ENCODE data around the gene ADAM22. TPM values are rescaled to one million over a fixed set of nuclear protein-coding genes. Genes with fewer than 3 reads are reported as not detected.

ADAM22 gene
- total RNA-seq, 1 experiment from 2014 or later: 18.3 TPM

DNA sequence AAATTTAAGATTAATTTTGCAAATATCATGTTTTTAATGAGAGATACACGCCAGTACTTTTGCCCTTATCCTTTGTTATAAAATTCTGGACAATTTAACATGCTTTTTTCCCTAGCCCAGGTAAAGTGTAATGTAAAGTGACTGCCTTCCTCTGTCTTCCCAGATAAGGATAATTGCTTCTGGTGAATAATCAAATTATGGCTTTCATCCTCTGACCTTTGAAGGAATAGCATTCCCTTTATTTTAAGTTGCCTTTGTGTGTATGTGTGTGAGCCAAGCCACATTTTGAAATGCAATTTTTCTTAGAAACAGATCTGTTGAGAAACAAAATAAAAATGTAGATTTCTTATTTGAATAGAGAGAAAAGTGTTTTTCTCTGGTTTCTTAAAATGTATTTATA lies 107.5 kb downstream of the ADAM22 start:
- Histone ChIP-seq H3K9me3 (replicated peaks) (no peaks in the 10 kb centered on the region; the same call in 1 of the 2 replicates), H3K4me3 (no peak overlapping the region), H3K27me3 (no peaks in the 10 kb centered on the region), H3K4me1 (no peaks in the 10 kb centered on the region), H3K27ac (no peak overlapping the region), H3K36me3 (no peaks in the 10 kb centered on the region)
- no peak for DNase-seq

DNA sequence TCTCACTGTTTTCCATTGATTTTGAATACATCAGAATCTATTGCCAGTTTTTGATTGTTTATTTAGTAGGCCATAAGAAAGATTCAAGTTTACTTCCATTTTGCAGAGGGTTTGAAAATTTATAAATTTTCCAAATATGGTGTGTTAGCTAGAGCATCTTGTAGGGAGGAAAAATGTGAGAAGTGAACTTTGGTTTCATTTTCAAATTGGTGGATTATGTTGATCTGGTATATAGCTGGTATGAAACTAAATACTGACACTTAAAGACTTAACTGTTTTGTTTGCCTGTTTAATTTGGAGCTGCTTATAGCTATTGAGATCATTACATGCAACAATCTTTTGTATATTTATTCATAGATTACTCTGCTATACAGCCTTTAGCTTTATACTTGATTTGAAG lies 108.1 kb downstream of the ADAM22 start:
- DNase-seq: no peak
- H3K4me1 ChIP-seq: no peaks in the 10 kb centered on the region
- no peaks in the 10 kb centered on the region for H3K36me3 ChIP-seq
- H3K4me3 ChIP-seq: no peak overlapping the region
- H3K9me3 ChIP-seq (replicated peaks): no peaks in the 10 kb centered on the region; the same call in 1 of the 2 replicates
- H3K27ac ChIP-seq: no peak overlapping the region
- H3K27me3 ChIP-seq: no peaks in the 10 kb centered on the region

DNA sequence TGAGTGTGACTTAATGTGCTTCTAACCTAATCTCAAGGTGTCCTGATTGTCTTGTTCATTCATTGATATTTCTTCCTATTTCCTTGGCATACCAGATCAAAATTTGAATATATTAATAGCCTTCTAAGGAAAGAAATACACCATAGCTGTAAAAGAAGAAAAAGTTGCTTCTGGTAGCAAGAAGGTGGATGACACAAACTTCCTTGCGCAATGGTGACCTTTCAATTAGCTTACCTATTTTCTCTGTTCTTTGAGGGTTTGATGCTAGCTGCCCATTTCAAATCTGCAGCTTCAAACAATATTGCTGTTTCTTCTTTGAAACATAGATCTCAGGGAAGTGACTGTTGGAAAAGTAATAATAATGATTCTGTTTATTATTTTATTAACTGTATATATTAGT lies 108.8 kb downstream of the ADAM22 start:
- no peak overlapping the region for H3K27ac ChIP-seq
- no peaks in the 10 kb centered on the region for H3K4me1 ChIP-seq
- no peaks in the 10 kb centered on the region for H3K36me3 ChIP-seq
- DNase-seq: no peak
- no peak overlapping the region for H3K4me3 ChIP-seq
- H3K27me3 ChIP-seq: no peaks in the 10 kb centered on the region
- H3K9me3 ChIP-seq (replicated peaks): no peaks in the 10 kb centered on the region; the same call in 1 of the 2 replicates

DNA sequence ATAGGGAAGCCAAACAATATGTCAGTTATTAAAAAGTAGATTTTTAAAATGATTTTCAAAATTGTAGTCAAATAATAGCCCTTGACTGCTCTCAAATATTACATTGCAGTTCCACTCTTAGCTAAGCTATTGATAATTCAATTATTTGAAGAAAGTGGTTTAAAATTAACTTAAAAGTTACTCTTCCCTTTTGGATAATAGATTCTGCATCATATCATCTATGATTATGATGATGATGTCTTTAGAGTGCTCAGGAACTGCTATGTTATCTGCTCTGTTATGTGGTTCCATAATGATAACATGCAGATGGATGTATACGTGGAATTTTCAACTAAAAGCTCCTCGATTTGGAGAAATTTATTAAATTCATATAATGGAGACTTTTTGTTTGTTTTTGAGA lies 110.0 kb downstream of the ADAM22 start:
- Histone ChIP-seq H3K27me3 (no peaks in the 10 kb centered on the region), H3K4me1 (no peaks in the 10 kb centered on the region), H3K9me3 (replicated peaks) (no peaks in the 10 kb centered on the region; the same call in 1 of the 2 replicates), H3K36me3 (no peaks in the 10 kb centered on the region), H3K27ac (no peak overlapping the region), H3K4me3 (no peak overlapping the region)
- DNase-seq: no peak

DNA sequence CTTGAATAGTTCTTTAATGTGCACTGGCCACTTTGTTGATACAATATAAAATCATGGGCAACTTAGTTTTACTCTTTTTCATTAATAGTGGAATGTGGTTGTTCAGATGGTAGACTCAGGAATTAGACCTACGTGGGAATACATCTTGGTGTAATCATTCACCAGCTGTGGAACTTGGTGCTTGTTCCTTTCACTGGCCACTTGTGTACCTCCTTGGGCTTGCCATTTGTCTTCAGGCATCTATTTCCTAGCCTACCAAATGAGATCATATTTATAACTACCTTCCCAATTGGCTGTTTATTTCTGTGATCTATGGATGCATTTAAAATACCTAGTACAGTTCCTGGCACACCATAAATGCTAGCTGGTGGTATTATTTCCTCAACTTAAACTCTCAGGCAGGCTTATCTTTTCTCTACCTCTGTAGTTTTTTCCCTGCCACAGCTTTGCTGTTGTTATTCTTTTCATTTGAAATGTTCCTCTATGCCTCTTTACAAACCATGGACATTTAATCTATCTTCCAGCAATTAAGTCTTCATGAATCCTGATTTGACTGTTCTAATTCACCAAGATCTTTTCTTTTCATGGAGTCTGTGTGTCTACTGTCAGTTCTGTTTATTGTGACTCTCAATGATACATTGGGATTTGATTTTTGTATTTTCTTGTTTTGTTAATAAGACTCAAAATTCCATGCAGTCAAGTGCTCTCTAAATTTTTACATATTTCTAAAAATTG lies 113.0 kb downstream of the ADAM22 start:
- H3K4me1 ChIP-seq: no peaks in the 10 kb centered on the region
- no peak overlapping the region for H3K27ac ChIP-seq
- H3K4me3 ChIP-seq: no peak overlapping the region
- DNase-seq: no peak
- peaks cover 2% of the 10 kb centered on the region; the same call in 1 of the 2 replicates for H3K9me3 ChIP-seq (replicated peaks)
- no peaks in the 10 kb centered on the region for H3K27me3 ChIP-seq
- no peaks in the 10 kb centered on the region for H3K36me3 ChIP-seq

DNA sequence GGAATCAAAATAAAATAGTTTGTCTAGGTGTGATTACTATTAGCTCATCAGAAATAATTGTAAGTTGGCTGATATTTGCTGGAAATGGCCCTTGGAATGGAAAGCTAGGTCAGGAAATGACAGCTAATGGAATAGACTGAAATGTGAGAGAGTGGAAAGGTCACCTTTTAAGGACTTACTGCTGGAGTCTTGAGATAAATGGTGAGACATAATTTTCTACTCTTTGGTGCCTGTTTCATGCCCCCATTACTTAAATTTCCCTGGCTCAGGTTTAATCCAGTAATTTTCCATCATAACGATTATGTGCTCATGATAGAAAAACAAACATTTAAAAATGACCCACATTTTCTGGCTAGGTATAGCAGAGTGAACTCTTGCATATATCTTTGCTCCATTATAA lies 123.6 kb downstream of the ADAM22 start:
- no peak for DNase-seq
- no peak overlapping the region for H3K27ac ChIP-seq
- H3K4me3 ChIP-seq: no peak overlapping the region
- H3K36me3 ChIP-seq: no peaks in the 10 kb centered on the region
- no peaks in the 10 kb centered on the region for H3K27me3 ChIP-seq
- peaks cover 2% of the 10 kb centered on the region; the same call in 1 of the 2 replicates for H3K4me1 ChIP-seq
- H3K9me3 ChIP-seq (replicated peaks): no peaks in the 10 kb centered on the region

DNA sequence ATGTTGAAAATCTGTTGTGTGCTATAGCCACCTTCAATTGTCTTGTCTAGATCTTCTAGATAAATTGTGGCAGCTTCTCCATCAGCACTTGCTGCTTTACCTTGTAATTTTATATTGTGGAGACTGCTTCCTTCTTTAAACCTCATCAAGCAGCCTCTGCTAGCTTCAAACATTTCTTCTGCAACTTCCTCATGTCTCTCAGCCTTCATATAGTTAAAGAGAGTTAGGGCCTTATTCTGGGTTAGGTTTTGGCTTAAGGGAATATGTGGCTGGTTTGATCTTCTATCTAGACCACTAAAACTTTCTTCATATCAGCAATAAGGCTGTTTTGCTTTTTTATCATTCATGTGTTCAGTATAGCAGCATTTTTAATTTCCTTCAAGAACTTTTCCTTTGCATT lies 128.2 kb downstream of the ADAM22 start:
- Histone ChIP-seq H3K27ac (no peak overlapping the region), H3K36me3 (no peaks in the 10 kb centered on the region), H3K4me3 (no peak overlapping the region), H3K4me1 (no peaks in the 10 kb centered on the region), H3K9me3 (replicated peaks) (no peaks in the 10 kb centered on the region), H3K27me3 (no peaks in the 10 kb centered on the region)
- no peak for DNase-seq

DNA sequence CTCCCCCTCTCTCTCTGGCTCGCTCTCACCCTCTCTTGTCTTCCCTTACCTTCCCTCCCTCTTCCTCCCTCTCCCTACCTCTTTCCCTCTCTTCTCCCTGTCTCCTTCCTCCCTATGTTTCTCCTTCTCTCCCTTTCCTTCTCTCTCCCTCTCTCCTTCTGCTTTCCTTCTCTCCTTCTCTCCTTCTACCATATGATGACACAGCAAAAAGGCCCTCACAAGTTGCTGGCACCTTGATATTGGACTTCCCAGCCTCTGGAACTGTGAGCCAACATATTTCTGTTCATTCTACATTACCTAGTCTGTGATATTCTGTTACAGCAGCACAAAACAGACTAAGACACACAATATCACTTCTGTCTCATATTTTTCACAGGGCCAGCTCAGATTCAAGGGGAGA lies 135.0 kb downstream of the ADAM22 start:
- Histone ChIP-seq H3K4me3 (no peak overlapping the region), H3K4me1 (no peaks in the 10 kb centered on the region), H3K27ac (no peak overlapping the region), H3K36me3 (no peaks in the 10 kb centered on the region), H3K9me3 (replicated peaks) (no peaks in the 10 kb centered on the region), H3K27me3 (no peaks in the 10 kb centered on the region)
- no peak for DNase-seq

DNA sequence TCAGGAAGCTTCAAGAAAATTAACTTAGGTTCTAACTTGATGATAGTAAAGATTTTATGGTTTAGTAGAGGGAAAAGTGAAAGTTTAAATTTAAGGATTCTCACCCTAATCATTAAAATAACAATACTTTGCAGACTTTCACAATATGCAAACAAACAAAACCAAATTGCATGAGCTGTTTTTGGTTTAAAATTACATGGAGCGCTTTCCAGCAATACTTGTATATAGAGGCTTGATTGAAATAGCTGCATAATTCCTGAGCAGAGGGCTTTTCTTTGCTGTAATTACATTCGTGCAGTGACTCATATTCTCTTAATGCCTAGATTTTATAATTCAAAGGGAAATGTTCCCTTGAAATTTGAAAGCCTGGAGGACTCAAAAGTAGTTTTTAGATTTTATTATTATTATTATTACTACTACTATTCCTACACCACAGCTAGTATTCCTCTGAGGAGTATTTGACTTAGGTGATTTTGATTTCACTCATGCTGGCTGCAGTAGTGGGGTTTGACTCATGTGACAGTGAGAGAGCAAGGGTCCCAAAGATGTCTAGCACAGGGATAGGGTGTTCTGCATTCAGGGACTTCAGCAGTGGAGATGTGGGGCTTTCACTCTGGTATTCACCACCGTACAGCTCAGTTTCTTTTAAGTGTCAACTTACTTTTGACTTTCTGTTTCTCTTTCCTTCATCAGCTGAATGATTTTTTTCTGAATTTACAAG lies 138.1 kb downstream of the ADAM22 start:
- DNase-seq: no peak
- no peaks in the 10 kb centered on the region for H3K27me3 ChIP-seq
- H3K4me1 ChIP-seq: no peaks in the 10 kb centered on the region
- H3K27ac ChIP-seq: no peak overlapping the region
- H3K36me3 ChIP-seq: no peaks in the 10 kb centered on the region
- no peaks in the 10 kb centered on the region for H3K9me3 ChIP-seq (replicated peaks)
- H3K4me3 ChIP-seq: no peak overlapping the region

DNA sequence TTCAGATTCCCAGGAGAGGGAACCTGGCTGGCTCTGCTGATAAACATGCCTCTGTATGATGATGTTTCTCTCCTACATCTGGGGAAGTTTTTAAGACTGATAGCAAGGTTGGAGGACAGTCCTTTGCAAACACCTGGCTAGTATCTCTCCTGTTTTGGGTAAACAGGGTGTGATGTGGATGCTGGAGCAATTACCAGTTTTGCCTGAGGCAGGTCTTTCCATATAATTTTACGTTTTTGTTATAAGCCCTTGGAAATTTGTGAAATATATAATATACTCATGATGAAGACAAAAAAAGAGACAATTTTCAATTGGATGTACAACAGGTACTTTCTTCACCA lies 138.6 kb downstream of the ADAM22 start:
- Histone ChIP-seq H3K4me3 (no peak overlapping the region), H3K27ac (no peak overlapping the region), H3K36me3 (no peaks in the 10 kb centered on the region), H3K4me1 (no peaks in the 10 kb centered on the region), H3K9me3 (replicated peaks) (no peaks in the 10 kb centered on the region), H3K27me3 (no peaks in the 10 kb centered on the region)
- no peak for DNase-seq

DNA sequence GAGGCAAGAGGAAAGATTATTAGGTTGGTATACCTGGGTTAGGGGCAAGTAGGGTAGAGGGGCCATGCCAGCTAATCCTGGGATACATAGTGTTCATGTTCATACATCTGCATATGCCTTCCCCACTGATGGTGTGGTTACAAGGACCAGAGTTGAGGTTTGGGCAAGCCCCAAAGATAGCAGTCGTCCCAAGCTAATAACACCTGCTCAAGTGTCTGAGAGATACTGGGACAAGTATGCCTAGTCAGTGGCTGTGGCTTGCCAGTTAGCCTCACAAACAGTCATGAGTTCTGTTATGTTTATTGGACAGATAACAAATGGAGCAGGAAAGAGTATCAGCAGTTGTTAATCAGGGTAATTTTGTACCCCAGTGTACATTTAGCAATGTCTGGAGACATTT lies 139.6 kb downstream of the ADAM22 start:
- DNase-seq: no peak
- no peaks in the 10 kb centered on the region for H3K9me3 ChIP-seq (replicated peaks)
- H3K27ac ChIP-seq: no peak overlapping the region
- H3K4me3 ChIP-seq: no peak overlapping the region
- H3K27me3 ChIP-seq: no peaks in the 10 kb centered on the region
- H3K4me1 ChIP-seq: no peaks in the 10 kb centered on the region
- H3K36me3 ChIP-seq: no peaks in the 10 kb centered on the region

DNA sequence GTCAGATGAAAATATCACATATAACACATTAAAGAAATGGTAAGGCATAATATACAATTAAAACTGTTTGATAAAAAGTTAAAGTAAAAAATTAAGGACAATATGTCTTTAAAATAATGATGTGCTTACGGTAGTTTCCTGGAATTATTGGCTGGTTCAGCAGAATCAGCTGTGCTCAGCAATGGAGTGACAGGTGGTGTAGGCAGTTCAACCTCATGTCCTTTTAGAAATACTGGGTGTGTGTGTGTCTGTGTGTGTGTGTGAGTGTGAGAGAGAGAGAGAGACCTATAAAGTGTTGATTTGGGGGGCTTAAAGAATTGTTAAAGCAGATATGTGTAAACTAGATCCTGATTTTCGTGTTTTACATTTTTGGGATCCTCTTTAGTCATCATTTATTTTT lies 141.2 kb downstream of the ADAM22 start:
- Histone ChIP-seq H3K27me3 (no peaks in the 10 kb centered on the region), H3K36me3 (no peaks in the 10 kb centered on the region), H3K4me1 (no peaks in the 10 kb centered on the region), H3K4me3 (no peak overlapping the region), H3K9me3 (replicated peaks) (no peaks in the 10 kb centered on the region), H3K27ac (no peak overlapping the region)
- no peak for DNase-seq

DNA sequence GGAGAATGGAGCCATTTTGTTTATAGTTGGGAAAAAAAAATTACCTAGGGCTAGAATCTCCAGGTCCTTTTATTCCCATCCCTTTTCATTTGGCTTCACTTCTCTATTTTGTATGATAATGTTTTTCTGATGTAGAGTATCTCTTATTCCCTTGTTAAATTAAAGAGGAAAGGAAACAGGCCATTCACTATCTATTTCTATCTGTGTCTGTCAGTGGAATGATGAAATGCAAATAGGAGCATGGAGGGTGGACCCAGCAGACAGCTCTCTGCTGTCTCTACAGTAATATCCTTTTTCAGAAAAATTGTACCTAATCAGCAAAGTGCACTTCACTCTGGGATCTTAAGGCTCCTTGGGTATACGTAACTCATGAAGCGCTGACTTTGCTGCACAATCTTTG lies 149.8 kb downstream of the ADAM22 start:
- DNase-seq: no peak
- H3K27me3 ChIP-seq: no peaks in the 10 kb centered on the region
- H3K9me3 ChIP-seq (replicated peaks): no peaks in the 10 kb centered on the region
- H3K4me3 ChIP-seq: no peak overlapping the region
- H3K36me3 ChIP-seq: no peaks in the 10 kb centered on the region
- no peak overlapping the region for H3K27ac ChIP-seq
- H3K4me1 ChIP-seq: no peaks in the 10 kb centered on the region

DNA sequence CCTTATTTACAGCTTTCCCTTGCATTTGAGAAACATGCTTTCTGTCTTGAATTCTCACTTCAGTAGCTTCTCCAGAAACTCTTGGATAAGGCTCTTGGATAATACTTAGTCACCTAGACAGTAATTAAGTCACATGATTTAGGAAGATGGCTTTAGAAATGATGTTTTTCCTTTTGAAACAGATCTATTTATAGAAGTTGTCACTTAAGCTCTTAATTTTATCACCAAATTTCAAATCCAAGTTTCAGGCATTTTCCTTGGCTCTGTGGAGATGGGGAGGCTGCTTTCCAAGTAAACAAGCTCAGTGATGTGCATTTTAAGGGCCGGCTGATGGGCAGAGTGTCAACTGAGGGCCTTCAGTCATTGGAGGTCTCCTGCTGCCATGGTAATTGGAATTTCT lies 155.5 kb downstream of the ADAM22 start:
- Histone ChIP-seq H3K4me1 (peaks cover 15% of the 10 kb centered on the region), H3K36me3 (no peaks in the 10 kb centered on the region), H3K27ac (no peak overlapping the region), H3K4me3 (no peak overlapping the region), H3K27me3 (0 out of 2 replicates have a peak, but pooled peaks cover 4% of the 10 kb centered on the region), H3K9me3 (replicated peaks) (no peaks in the 10 kb centered on the region)
- no peak for DNase-seq

DNA sequence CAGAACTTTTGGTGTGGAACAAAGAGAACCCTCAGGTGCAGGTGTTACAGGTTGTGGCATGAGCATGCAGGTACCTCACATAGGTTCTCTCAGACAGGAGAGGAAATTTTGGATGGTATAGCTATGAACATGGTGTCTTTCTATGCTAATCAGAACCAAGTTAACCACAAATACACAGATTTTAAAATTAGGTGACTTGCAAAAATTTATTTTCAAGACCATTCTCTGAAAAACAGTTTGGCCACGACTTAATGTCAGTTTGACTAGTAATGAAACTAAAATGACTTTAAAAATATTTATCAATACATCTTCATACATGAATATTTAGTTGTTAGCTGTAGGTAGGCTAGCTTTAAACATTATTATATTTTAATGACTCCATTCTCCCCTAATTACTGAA lies 156.2 kb downstream of the ADAM22 start:
- no peak for DNase-seq
- Histone ChIP-seq H3K27ac (no peak overlapping the region), H3K4me3 (no peak overlapping the region), H3K27me3 (0 out of 2 replicates have a peak, but pooled peaks cover 4% of the 10 kb centered on the region), H3K9me3 (replicated peaks) (no peaks in the 10 kb centered on the region), H3K36me3 (no peaks in the 10 kb centered on the region), H3K4me1 (peaks cover 15% of the 10 kb centered on the region)

DNA sequence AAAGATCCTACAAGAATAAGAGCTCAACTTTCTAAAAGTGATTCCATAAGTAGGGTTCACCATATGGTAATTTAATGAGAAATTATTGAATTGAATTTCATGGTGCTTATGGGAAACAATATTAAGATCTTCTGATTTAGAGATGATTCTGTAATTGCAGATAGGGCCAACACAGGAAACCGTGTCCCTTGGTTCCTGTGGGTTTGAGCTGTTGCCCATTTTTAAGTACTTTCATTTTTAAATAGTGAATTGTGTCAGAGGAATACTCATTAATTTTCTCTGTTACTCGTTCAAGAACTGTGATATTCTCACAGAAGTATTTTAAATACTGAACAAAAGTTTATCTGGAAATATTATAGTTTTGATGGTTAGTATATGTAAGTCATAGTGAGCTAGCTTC lies 156.6 kb downstream of the ADAM22 start:
- Histone ChIP-seq H3K9me3 (replicated peaks) (no peaks in the 10 kb centered on the region), H3K36me3 (no peaks in the 10 kb centered on the region), H3K27ac (no peak overlapping the region), H3K27me3 (0 out of 2 replicates have a peak, but pooled peaks cover 4% of the 10 kb centered on the region), H3K4me1 (peaks cover 15% of the 10 kb centered on the region), H3K4me3 (no peak overlapping the region)
- DNase-seq: no peak

All from SJCRH30 (cell line).